ENCODE measurements around the gene GRIK3.

The GRIK3 gene

DNA sequence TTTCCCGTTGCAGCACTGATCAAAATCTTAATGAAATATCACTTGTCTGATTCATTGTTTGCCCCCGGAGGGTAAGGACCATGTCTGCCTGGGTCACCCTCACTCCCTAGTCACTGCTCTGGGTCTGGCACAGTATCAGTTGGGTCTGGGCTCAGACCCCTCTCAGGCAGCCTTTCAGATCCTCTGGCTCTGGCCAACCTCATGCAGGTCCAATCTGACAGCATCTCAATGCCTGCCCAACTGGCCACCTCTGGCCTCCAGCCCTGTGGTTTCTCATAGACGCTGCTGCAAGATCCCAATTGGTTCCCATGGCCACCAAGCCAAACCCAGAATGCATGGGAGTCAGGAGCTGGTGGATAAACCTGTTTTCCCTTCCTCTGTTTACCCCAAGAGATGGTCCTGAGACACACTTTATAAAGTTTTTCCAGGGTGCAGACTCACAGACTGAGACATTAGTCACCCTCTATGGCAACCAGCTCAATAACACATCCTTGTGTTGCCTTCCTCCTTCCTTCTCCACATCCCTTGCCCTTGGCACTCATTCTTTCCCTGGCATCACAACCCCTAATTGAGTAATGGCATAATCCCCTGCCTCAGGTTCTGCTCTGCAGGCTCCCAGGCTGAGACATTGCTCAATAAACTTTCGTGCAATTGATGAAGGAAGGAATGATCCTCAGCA lies 199.2 kb downstream of the GRIK3 start:
- no peak for DNase-seq (ENCODE audit: low read depth in 1 of 2, low spot score in 1 of 2)
- H3K27ac ChIP-seq (replicated peaks): no peak overlapping the region
- H3K27me3 ChIP-seq (ENCODE audit: insufficient read depth, poor library complexity, severe bottlenecking): no peaks in the 10 kb centered on the region
- H3K4me3 ChIP-seq (replicated peaks; ENCODE audit: insufficient read depth, low read length): no peak overlapping the region
- TF ChIP-seq POLR2AphosphoS5 (IDR thresholded peaks at IDR 0.05; ENCODE audit: low read depth) (no peak), SPI1 (IDR thresholded peaks at IDR 0.05; ENCODE audit: borderline replicate concordance, low read depth) (no peak), GABPA (IDR thresholded peaks at IDR 0.05; ENCODE audit: low read depth) (no peak)
- TF ChIP-seq, protein P1, sequence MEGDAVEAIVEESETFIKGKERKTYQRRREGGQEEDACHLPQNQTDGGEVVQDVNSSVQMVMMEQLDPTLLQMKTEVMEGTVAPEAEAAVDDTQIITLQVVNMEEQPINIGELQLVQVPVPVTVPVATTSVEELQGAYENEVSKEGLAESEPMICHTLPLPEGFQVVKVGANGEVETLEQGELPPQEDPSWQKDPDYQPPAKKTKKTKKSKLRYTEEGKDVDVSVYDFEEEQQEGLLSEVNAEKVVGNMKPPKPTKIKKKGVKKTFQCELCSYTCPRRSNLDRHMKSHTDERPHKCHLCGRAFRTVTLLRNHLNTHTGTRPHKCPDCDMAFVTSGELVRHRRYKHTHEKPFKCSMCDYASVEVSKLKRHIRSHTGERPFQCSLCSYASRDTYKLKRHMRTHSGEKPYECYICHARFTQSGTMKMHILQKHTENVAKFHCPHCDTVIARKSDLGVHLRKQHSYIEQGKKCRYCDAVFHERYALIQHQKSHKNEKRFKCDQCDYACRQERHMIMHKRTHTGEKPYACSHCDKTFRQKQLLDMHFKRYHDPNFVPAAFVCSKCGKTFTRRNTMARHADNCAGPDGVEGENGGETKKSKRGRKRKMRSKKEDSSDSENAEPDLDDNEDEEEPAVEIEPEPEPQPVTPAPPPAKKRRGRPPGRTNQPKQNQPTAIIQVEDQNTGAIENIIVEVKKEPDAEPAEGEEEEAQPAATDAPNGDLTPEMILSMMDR (IDR thresholded peaks at IDR 0.05; ENCODE audit: insufficient read depth, low read length): no peak
- TF ChIP-seq, protein P2, sequence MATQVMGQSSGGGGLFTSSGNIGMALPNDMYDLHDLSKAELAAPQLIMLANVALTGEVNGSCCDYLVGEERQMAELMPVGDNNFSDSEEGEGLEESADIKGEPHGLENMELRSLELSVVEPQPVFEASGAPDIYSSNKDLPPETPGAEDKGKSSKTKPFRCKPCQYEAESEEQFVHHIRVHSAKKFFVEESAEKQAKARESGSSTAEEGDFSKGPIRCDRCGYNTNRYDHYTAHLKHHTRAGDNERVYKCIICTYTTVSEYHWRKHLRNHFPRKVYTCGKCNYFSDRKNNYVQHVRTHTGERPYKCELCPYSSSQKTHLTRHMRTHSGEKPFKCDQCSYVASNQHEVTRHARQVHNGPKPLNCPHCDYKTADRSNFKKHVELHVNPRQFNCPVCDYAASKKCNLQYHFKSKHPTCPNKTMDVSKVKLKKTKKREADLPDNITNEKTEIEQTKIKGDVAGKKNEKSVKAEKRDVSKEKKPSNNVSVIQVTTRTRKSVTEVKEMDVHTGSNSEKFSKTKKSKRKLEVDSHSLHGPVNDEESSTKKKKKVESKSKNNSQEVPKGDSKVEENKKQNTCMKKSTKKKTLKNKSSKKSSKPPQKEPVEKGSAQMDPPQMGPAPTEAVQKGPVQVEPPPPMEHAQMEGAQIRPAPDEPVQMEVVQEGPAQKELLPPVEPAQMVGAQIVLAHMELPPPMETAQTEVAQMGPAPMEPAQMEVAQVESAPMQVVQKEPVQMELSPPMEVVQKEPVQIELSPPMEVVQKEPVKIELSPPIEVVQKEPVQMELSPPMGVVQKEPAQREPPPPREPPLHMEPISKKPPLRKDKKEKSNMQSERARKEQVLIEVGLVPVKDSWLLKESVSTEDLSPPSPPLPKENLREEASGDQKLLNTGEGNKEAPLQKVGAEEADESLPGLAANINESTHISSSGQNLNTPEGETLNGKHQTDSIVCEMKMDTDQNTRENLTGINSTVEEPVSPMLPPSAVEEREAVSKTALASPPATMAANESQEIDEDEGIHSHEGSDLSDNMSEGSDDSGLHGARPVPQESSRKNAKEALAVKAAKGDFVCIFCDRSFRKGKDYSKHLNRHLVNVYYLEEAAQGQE (IDR thresholded peaks at IDR 0.05; ENCODE audit: insufficient replicate concordance, low read depth): no peak

DNA sequence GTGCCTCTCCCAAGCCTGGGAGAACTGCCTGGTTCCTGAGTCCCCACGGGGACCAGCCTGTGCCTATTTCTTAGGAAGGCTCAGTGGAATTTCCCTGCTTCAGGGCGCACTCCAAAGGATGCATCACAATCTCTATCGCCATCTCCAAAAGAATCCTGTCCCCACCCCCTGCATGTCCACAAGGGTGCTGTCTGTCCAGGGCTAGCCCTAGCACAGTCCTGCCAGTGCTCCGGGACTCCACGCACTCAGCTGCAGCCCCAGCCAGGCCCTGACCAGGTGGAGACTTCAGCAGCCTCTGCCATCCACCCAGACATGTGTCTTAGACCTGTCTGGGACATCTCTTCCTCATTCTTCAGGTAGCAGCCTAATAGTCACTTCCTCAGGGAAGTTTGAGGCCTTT lies 199.7 kb downstream of the GRIK3 start:
- DNase-seq (ENCODE audit: low read depth in 1 of 2, low spot score in 1 of 2): no peak
- H3K27me3 ChIP-seq (ENCODE audit: insufficient read depth, poor library complexity, severe bottlenecking): no peaks in the 10 kb centered on the region
- H3K4me3 ChIP-seq (replicated peaks; ENCODE audit: insufficient read depth, low read length): no peak overlapping the region
- H3K27ac ChIP-seq (replicated peaks): no peak overlapping the region
- TF ChIP-seq, protein P2 (IDR thresholded peaks at IDR 0.05; ENCODE audit: insufficient replicate concordance, low read depth): no peak
- TF ChIP-seq POLR2AphosphoS5 (IDR thresholded peaks at IDR 0.05; ENCODE audit: low read depth): no peak
- TF ChIP-seq SPI1 (IDR thresholded peaks at IDR 0.05; ENCODE audit: borderline replicate concordance, low read depth): no peak
- TF ChIP-seq, protein P1 (IDR thresholded peaks at IDR 0.05; ENCODE audit: insufficient read depth, low read length): no peak
- TF ChIP-seq GABPA (IDR thresholded peaks at IDR 0.05; ENCODE audit: low read depth): no peak

DNA sequence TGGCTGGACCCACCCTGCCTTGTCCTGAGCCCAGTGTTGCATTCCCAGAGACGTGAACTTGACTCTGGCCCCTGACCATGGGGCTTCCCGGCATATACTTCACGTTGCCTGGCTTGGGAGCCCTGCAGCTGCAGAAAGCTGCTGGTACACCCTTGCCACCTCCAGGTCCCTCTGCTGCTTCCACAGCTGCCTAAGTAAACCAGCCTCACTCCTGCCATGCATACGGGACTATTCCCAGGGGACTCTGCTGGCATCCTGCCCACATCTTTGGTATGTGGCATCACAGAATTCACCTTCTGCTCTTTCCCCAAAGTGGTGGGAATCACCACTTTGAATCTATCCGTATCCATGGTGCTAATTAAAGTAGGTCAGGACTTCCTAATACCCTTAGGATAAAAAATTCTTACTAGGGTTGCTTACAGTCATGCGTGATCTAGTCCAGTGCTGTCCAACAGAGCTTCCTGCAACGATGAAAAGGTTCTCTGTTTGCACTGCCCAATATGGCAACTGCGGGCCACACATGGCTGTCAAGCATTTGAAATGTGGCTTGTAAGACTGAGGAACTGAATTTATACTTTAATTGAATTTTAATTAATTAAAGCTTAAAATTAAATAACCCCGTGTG lies 203.0 kb downstream of the GRIK3 start:
- Histone ChIP-seq H3K4me3 (replicated peaks; ENCODE audit: insufficient read depth, low read length) (no peak overlapping the region), H3K27me3 (ENCODE audit: insufficient read depth, poor library complexity, severe bottlenecking) (no peaks in the 10 kb centered on the region), H3K27ac (replicated peaks) (no peak overlapping the region)
- no peak for DNase-seq (ENCODE audit: low read depth in 1 of 2, low spot score in 1 of 2)
- TF ChIP-seq GABPA (IDR thresholded peaks at IDR 0.05; ENCODE audit: low read depth): no peak
- TF ChIP-seq, protein P1 (IDR thresholded peaks at IDR 0.05; ENCODE audit: insufficient read depth, low read length): no peak
- TF ChIP-seq POLR2AphosphoS5 (IDR thresholded peaks at IDR 0.05; ENCODE audit: low read depth): no peak
- TF ChIP-seq SPI1 (IDR thresholded peaks at IDR 0.05; ENCODE audit: borderline replicate concordance, low read depth): no peak
- TF ChIP-seq, protein P2 (IDR thresholded peaks at IDR 0.05; ENCODE audit: insufficient replicate concordance, low read depth): no peak
